Endodermal cell (in vitro differentiated cells): ENCODE data around the gene TMPRSS9. TPM values are rescaled to one million over a fixed set of nuclear protein-coding genes. Genes with fewer than 3 reads are reported as not detected.

Source experiments
- DNase-seq: peaks from one replicate; pipeline ENCODE4 v3.0.0-alpha.2; 2017
- H3K27ac ChIP-seq: 2 replicates; pipeline ENCODE4 v1.5.1; 2013; ENCODE audit warnings: mild to moderate bottlenecking, low read depth, low read length, moderate library complexity
- H3K27me3 ChIP-seq: 2 replicates; pipeline ENCODE4 v1.6.1; 2013; ENCODE audit warnings: mild to moderate bottlenecking, low read length, moderate library complexity; ENCODE audit not compliant: insufficient read depth, control insufficient read depth, poor library complexity, severe bottlenecking
- H3K36me3 ChIP-seq: 2 replicates; pipeline ENCODE4 v1.7.0; 2013; ENCODE audit warnings: mild to moderate bottlenecking, low read length, moderate library complexity; ENCODE audit not compliant: control insufficient read depth, insufficient read depth
- H3K4me1 ChIP-seq: one replicate; pipeline ENCODE4 v1.7.0; 2013; ENCODE audit warnings: low read length; ENCODE audit not compliant: control insufficient read depth, insufficient read depth
- H3K4me3 ChIP-seq: 2 replicates; pipeline ENCODE4 v1.5.1; 2013; ENCODE audit warnings: mild to moderate bottlenecking, low read length, moderate library complexity
- H3K9ac ChIP-seq: 2 replicates; pipeline ENCODE4 v1.6.1; 2013; ENCODE audit warnings: mild to moderate bottlenecking, low read length, moderate library complexity; ENCODE audit not compliant: poor library complexity, severe bottlenecking; ENCODE audit errors: extremely low read depth
- H3K9me3 ChIP-seq: 2 replicates; pipeline ENCODE4 v1.6.1; 2013; ENCODE audit warnings: mild to moderate bottlenecking, low read length, moderate library complexity; ENCODE audit not compliant: control insufficient read depth
- H3K27ac Mint-ChIP-seq: 2 replicates; pipeline ENCODE4 v1.8.0; 2020; ENCODE audit warnings: mixed read lengths
- H3K27me3 Mint-ChIP-seq: 2 replicates; pipeline ENCODE4 v1.8.0; 2021; ENCODE audit warnings: mild to moderate bottlenecking, mixed read lengths; ENCODE audit not compliant: insufficient read depth
- H3K36me3 Mint-ChIP-seq: 2 replicates; pipeline ENCODE4 v1.8.0; 2020; ENCODE audit warnings: low read depth, mixed read lengths
- H3K4me1 Mint-ChIP-seq: 2 replicates; pipeline ENCODE4 v1.8.0; 2020; ENCODE audit warnings: mixed read lengths
- H3K4me3 Mint-ChIP-seq: 2 replicates; pipeline ENCODE4 v1.8.0; 2020; ENCODE audit warnings: mild to moderate bottlenecking, moderate library complexity, mixed read lengths
- H3K9me3 Mint-ChIP-seq: 2 replicates; pipeline ENCODE4 v1.8.0; 2020; ENCODE audit warnings: mild to moderate bottlenecking, mixed read lengths
- CTCF ChIP-seq: fragments of 200-600 bp; sonication (generic); conservative IDR thresholded peaks from 2 replicates; pipeline ENCODE4 v1.5.0; 2021; ENCODE audit warnings: antibody characterized with exemption, mild to moderate bottlenecking
- WGBS, 2 experiments: methylation state at CpG; one replicate each; pipeline versions ENCODE4 v1.1.5 to v1.1.7; 2013; ENCODE audit warnings: missing lambda C conversion rate in 2 of 2, mixed read lengths in 1 of 2; ENCODE audit not compliant: insufficient coverage in 1 of 2, insufficient read length in 1 of 2; 5-methylcytosine and 5-hydroxymethylcytosine counted together
- total RNA-seq, 2 donors: library from RNA; stranded (reverse); fragmentation: NEBNext Ultra II Directional in 1 of 2; extraction: Animal tissue kit (Norgen Biotek cat#: 25700) in 1 of 2; gene quantifications; 2 replicates in 1 of 2; 3 replicates in 1 of 2; pipeline ENCODE4 v1.2.1, GENCODE V29; 2021

Gene TMPRSS9
- total RNA-seq, 2 donors from 2014 or later = 0.73 to 1.2 TPM

DNA sequence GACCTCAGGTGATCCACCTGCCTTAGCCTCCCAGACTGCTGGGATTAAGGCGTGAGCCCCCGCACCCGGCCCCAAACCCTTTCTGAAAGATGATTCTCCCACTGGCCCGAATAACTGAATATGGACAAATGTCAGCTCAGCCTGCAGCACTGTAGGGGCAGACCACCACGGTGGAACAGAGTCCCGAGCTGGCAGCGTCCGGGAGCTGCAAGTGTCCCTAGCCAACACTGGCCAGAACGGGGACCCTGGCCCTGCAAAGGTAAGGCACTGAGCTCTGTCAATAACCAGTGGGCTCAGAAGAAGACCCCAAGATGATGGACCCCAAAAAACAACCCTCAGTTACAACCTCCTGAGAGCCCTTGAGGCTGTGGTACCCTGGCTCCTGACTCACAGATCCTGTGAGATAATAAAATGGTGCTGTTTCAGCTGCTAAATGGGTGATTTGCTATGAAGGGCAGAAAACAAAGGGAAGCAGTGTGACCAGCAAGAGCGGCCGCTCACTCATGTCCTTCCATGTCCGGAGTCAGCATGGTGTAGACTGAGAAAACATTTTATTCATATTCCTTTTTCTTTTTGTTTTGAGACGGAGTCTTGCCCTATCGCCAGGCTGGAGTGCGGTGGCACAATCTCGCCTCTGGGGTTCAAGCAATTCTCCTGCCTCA lies 33.2 kb upstream of the TMPRSS9 start:
- H3K4me3 ChIP-seq = peak overlapping the region; percentile 81
- peak overlapping the region; percentile 98 for H3K27ac Mint-ChIP-seq

GRCh38 chr19:2327773-2328400 lies 32.2 kb upstream of the TMPRSS9 start:
- peaks cover 10% of the 10 kb centered on the region for H3K36me3 ChIP-seq
- no peaks in the 10 kb centered on the region for H3K27me3 ChIP-seq

More for the DNA sequence above, 33.2 kb upstream of the TMPRSS9 start:
- peaks cover 7% of the 10 kb centered on the region for H3K4me1 ChIP-seq
- Mint-ChIP-seq H3K4me1 (peaks cover 35% of the 10 kb centered on the region), H3K36me3 (peaks cover 23% of the 10 kb centered on the region), H3K4me3 (peak overlapping the region; percentile 92), H3K9me3 (no peaks in the 10 kb centered on the region), H3K27me3 (no peaks in the 10 kb centered on the region)
- 91 to 92% methylated on average over 12 to 16 of the region's 16 CpGs for WGBS, 2 experiments
- no peak for TF ChIP-seq CTCF
- no peaks in the 10 kb centered on the region for H3K9me3 ChIP-seq
- H3K9ac ChIP-seq = no peak overlapping the region
- peaks cover 15% of the 10 kb centered on the region for H3K36me3 ChIP-seq
- H3K27me3 ChIP-seq = no peaks in the 10 kb centered on the region
- peak overlapping the region; percentile 94 for H3K27ac ChIP-seq
- DNase-seq = no peak

More at GRCh38 chr19:2327773-2328400, 32.2 kb upstream of the TMPRSS9 start:
- Histone ChIP-seq H3K27ac (peak overlapping the region; percentile 94), H3K9ac (peak overlapping the region; percentile 72), H3K4me1 (peaks cover 7% of the 10 kb centered on the region), H3K4me3 (peak overlapping the region; percentile 81), H3K9me3 (no peaks in the 10 kb centered on the region)
- Mint-ChIP-seq H3K4me1 (peaks cover 35% of the 10 kb centered on the region), H3K9me3 (no peaks in the 10 kb centered on the region), H3K27ac (peak overlapping the region; percentile 98), H3K4me3 (peak overlapping the region; percentile 92), H3K36me3 (peaks cover 22% of the 10 kb centered on the region), H3K27me3 (no peaks in the 10 kb centered on the region)
- TF ChIP-seq CTCF = no peak
- DNase-seq = peak; percentile 90
- WGBS, 2 experiments = 2 to 5% methylated on average over 14 to 18 of the region's 18 CpGs
